Neuronal stem cell (in vitro differentiated cells): ENCODE results near the gene STARD3NL.

ENCODE experiments used
- DNase-seq: peaks from one replicate; pipeline ENCODE4 v3.0.0-alpha.2; 2013; ENCODE audit warnings: low spot score
- H2AFZ ChIP-seq: one replicate; pipeline ENCODE4 v1.6.1; 2013; ENCODE audit warnings: mild to moderate bottlenecking, low read length, inconsistent platforms
- H2AK5ac ChIP-seq: 2 replicates; pipeline ENCODE4 v1.6.1; 2013; ENCODE audit warnings: low read depth, mild to moderate bottlenecking, inconsistent platforms, low read length, moderate library complexity, mixed read lengths
- H2BK120ac ChIP-seq: 2 replicates; pipeline ENCODE4 v1.6.1; 2013; ENCODE audit warnings: low read depth, mild to moderate bottlenecking, inconsistent platforms, low read length, moderate library complexity, mixed read lengths
- H2BK12ac ChIP-seq: one replicate; pipeline ENCODE4 v1.6.1; 2013; ENCODE audit warnings: low read length, inconsistent platforms
- H2BK15ac ChIP-seq: 2 replicates; pipeline ENCODE4 v1.6.1; 2013; ENCODE audit warnings: mild to moderate bottlenecking, low read length, inconsistent platforms, mixed read lengths
- H2BK5ac ChIP-seq: one replicate; pipeline ENCODE4 v1.6.1; 2013; ENCODE audit warnings: inconsistent platforms, mild to moderate bottlenecking, low read length, moderate library complexity
- H3K14ac ChIP-seq: one replicate; pipeline ENCODE4 v1.6.1; 2013; ENCODE audit warnings: low read length, inconsistent platforms
- H3K18ac ChIP-seq: 2 replicates; pipeline ENCODE4 v1.6.1; 2013; ENCODE audit warnings: low read length, inconsistent platforms
- H3K23ac ChIP-seq: 2 replicates; pipeline ENCODE4 v1.6.1; 2013; ENCODE audit warnings: low read depth, mild to moderate bottlenecking, mixed read lengths, low read length, inconsistent platforms; ENCODE audit not compliant: poor library complexity
- H3K27ac ChIP-seq: replicated peaks from 3 replicates; pipeline ENCODE4 v1.5.1; 2013; ENCODE audit warnings: low read length, inconsistent platforms
- H3K27me3 ChIP-seq, 3 experiments: 2 replicates each; pipeline ENCODE4 v1.6.1; 2013; ENCODE audit warnings: low read length in 3 of 3, mild to moderate bottlenecking in 2 of 3, inconsistent platforms in 1 of 3, low read depth in 1 of 3, mixed read lengths in 1 of 3, moderate library complexity in 1 of 3; ENCODE audit not compliant: control insufficient read depth in 3 of 3, insufficient read depth in 3 of 3
- H3K36me3 ChIP-seq, 2 donors: replicated peaks in 1 of 2; 2 replicates each; pipeline ENCODE4 v1.6.1; 2013; ENCODE audit warnings: low read length in 2 of 2; ENCODE audit not compliant: control insufficient read depth in 2 of 2, insufficient read depth in 2 of 2
- H3K4ac ChIP-seq: 2 replicates; pipeline ENCODE4 v1.6.1; 2013; ENCODE audit warnings: inconsistent platforms, mild to moderate bottlenecking, low read length, moderate library complexity
- H3K4me1 ChIP-seq, 2 donors: 1 replicate in 1 of 2; 2 replicates in 1 of 2; pipeline ENCODE4 v1.6.1; 2013; ENCODE audit warnings: low read length in 2 of 2, low read depth in 1 of 2; ENCODE audit not compliant: control insufficient read depth in 2 of 2, insufficient read depth in 1 of 2
- H3K4me2 ChIP-seq: one replicate; pipeline ENCODE4 v1.6.1; 2013; ENCODE audit warnings: mild to moderate bottlenecking, low read length, inconsistent platforms; ENCODE audit not compliant: insufficient read depth, poor library complexity, severe bottlenecking
- H3K4me3 ChIP-seq, 2 donors: 2 replicates each; pipeline ENCODE4 v1.5.1; 2013; ENCODE audit warnings: low read length in 2 of 2, mild to moderate bottlenecking in 2 of 2, inconsistent platforms in 1 of 2, moderate library complexity in 1 of 2
- H3K79me1 ChIP-seq: one replicate; pipeline ENCODE4 v1.6.1; 2013; ENCODE audit warnings: low read depth, mild to moderate bottlenecking, inconsistent platforms, low read length, moderate library complexity
- H3K9ac ChIP-seq: one replicate; pipeline ENCODE4 v1.6.1; 2013; ENCODE audit warnings: mild to moderate bottlenecking, low read depth, low read length, inconsistent platforms; ENCODE audit not compliant: poor library complexity
- H3K9me3 ChIP-seq, 2 donors: replicated peaks in 1 of 2; 2 replicates each; pipeline versions ENCODE3 to v1.6.1; 2013; ENCODE audit warnings: low read length in 2 of 2, mild to moderate bottlenecking in 2 of 2, inconsistent platforms in 1 of 2, low read depth in 1 of 2, mixed read lengths in 1 of 2, moderate library complexity in 1 of 2; ENCODE audit not compliant: control insufficient read depth in 2 of 2, insufficient read depth in 1 of 2
- H4K8ac ChIP-seq: one replicate; pipeline ENCODE4 v1.6.1; 2013; ENCODE audit warnings: low read depth, mild to moderate bottlenecking, inconsistent platforms, low read length, moderate library complexity
- H4K91ac ChIP-seq: one replicate; pipeline ENCODE4 v1.6.1; 2013; ENCODE audit warnings: low read length, low read depth, mild to moderate bottlenecking, inconsistent platforms; ENCODE audit not compliant: poor library complexity
- WGBS, 2 donors: extraction: QIAGEN DNeasy Blood & Tissue Kit; methylation state at CpG; one replicate each; pipeline ENCODE4 v1.1.7; 2013; ENCODE audit warnings: missing lambda C conversion rate in 2 of 2, mixed read lengths in 1 of 2; ENCODE audit not compliant: insufficient read length in 2 of 2, insufficient replicate concordance in 1 of 2; ENCODE audit errors: extremely low coverage in 2 of 2; 5-methylcytosine and 5-hydroxymethylcytosine counted together

Gene STARD3NL

DNA sequence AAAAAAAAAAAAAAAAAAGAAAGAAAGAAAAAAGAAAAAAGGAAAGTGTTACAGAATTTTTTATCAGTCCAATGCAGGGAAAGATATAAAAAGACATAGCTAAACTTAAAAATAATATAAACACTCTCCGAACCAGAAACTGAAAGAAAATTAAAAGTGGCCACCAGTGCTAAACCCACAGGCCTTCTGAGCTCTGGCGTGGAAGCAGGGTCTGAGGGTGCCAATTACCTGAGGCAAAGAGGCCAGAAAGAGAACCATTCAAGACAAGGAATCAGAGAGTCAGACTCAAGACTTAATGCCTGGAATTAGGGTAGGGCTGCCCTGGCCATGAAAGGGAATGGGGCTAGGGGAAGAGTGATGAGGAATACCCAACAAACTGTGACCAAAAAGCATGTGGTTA, 36.9 kb upstream of the STARD3NL start:
- no peak overlapping the region for H3K27ac ChIP-seq
- H3K27me3 ChIP-seq, result no peaks in the 10 kb centered on the region
- no peaks in the 10 kb centered on the region for H3K36me3 ChIP-seq
- H3K4me1 ChIP-seq, result no peaks in the 10 kb centered on the region
- H2AFZ ChIP-seq, result no peak overlapping the region
- no peaks in the 10 kb centered on the region for H3K9me3 ChIP-seq
- H2BK15ac ChIP-seq, result no peak overlapping the region
- H4K91ac ChIP-seq, result no peak overlapping the region
- H2BK5ac ChIP-seq, result no peak overlapping the region
- WGBS, 2 donors, result no CpG with 5 or more reads among the region's 2 CpGs
- H4K8ac ChIP-seq, result no peak overlapping the region
- H3K9ac ChIP-seq, result no peak overlapping the region
- H2BK120ac ChIP-seq, result no peak overlapping the region
- H2AK5ac ChIP-seq, result no peak overlapping the region
- H3K4ac ChIP-seq, result no peak overlapping the region
- no peak overlapping the region for H3K23ac ChIP-seq
- H3K4me2 ChIP-seq, result no peak overlapping the region
- no peak overlapping the region for H2BK12ac ChIP-seq
- H3K18ac ChIP-seq, result no peak overlapping the region
- no peaks in the 10 kb centered on the region for H3K79me1 ChIP-seq
- H3K14ac ChIP-seq, result no peak overlapping the region
- DNase-seq, result no peak
- no peak overlapping the region for H3K4me3 ChIP-seq

DNA sequence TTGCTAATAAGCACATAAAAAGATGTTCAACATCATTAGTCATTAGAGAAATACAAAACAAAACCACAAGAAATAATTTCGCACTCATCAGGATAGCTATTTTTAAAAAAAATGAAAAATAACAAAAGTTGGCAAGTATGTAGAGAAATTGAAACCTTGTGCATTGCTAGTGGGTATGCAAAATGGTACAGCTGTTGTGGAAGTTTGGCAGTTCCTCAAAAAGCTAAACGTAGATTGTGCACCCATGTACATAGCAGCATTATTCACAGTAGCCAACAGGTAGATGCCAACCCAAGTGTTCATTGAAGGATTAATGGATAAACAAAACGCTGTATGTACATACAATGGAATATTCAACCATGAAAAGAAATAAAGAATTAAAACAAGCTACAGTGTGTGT, 35.3 kb upstream of the STARD3NL start:
- Histone ChIP-seq H3K18ac (no peak overlapping the region), H2AFZ (no peak overlapping the region), H2BK5ac (no peak overlapping the region), H2AK5ac (no peak overlapping the region), H3K9me3 (no peaks in the 10 kb centered on the region), H2BK120ac (no peak overlapping the region), H3K4me3 (no peak overlapping the region), H4K91ac (no peak overlapping the region), H3K27ac (no peak overlapping the region), H2BK15ac (no peak overlapping the region), H2BK12ac (no peak overlapping the region), H3K4me2 (no peak overlapping the region), H4K8ac (no peak overlapping the region), H3K36me3 (no peaks in the 10 kb centered on the region), H3K79me1 (no peaks in the 10 kb centered on the region), H3K9ac (no peak overlapping the region), H3K14ac (no peak overlapping the region), H3K23ac (no peak overlapping the region), H3K4me1 (no peaks in the 10 kb centered on the region), H3K4ac (no peak overlapping the region), H3K27me3 (no peaks in the 10 kb centered on the region)
- no CpG with 5 or more reads among the region's 3 CpGs for WGBS, 2 donors
- DNase-seq, result no peak

DNA sequence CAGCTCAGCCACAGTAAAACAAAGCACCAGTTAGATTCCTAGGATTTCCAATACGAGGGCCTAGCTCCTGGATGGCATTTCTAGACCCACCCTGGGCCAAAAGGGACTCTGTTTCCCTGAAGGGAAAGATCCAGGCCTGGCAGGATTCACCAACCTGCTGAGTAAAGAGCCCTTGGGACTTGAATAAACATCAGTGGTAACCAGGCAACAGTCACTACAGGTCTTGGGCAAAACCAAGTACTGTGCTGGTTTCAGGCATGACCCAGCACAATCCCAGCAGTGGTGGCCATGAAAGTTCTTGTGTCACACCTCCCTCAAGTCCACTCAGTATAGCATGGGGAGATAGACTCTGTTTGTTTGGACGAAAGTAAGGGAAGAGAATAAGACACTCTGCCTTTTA, 31.0 kb upstream of the STARD3NL start:
- WGBS, 2 donors, result no CpG with 5 or more reads among the region's 2 CpGs
- H3K9me3 ChIP-seq, result peaks cover 0 to 3% of the 10 kb centered on the region in 2 donors
- no peak overlapping the region for H3K4me2 ChIP-seq
- no peak overlapping the region for H3K4me3 ChIP-seq
- no peaks in the 10 kb centered on the region for H3K79me1 ChIP-seq
- no peak overlapping the region for H2BK12ac ChIP-seq
- H3K27me3 ChIP-seq, result no peaks in the 10 kb centered on the region
- no peak overlapping the region for H2BK15ac ChIP-seq
- H2BK120ac ChIP-seq, result no peak overlapping the region
- H2AK5ac ChIP-seq, result no peak overlapping the region
- no peak overlapping the region for H2BK5ac ChIP-seq
- H2AFZ ChIP-seq, result no peak overlapping the region
- no peak overlapping the region for H4K8ac ChIP-seq
- H3K27ac ChIP-seq, result no peak overlapping the region
- no peak overlapping the region for H4K91ac ChIP-seq
- no peaks in the 10 kb centered on the region for H3K36me3 ChIP-seq
- H3K4me1 ChIP-seq, result no peaks in the 10 kb centered on the region
- no peak overlapping the region for H3K4ac ChIP-seq
- H3K14ac ChIP-seq, result no peak overlapping the region
- no peak for DNase-seq
- no peak overlapping the region for H3K9ac ChIP-seq
- H3K23ac ChIP-seq, result no peak overlapping the region
- H3K18ac ChIP-seq, result no peak overlapping the region

DNA sequence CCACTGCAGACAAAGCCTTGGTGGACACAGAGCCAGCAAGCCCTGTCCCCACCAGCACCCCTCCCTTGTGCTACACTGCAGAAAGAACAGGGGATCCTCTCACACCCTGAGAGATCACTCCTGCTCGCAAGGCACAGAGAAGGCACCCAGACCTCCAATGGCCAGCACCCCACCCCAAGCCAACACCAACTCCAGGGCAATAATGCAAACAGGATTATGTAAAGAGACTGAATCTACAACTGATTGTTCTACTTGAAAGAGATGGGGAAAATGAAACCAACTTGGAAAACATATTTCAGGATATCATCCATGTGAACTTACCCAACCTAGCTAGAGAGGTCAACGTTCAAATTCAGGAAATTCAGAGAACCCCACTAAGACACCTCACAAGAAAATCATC, 26.5 kb upstream of the STARD3NL start:
- Histone ChIP-seq H3K4me2 (no peak overlapping the region), H2AFZ (no peak overlapping the region), H3K4me3 (no peak overlapping the region), H3K27me3 (no peaks in the 10 kb centered on the region), H3K27ac (no peak overlapping the region), H3K14ac (no peak overlapping the region), H3K9ac (no peak overlapping the region), H2AK5ac (no peak overlapping the region), H2BK12ac (no peak overlapping the region), H2BK120ac (no peak overlapping the region), H3K18ac (peak overlapping the region; percentile 15), H3K79me1 (no peaks in the 10 kb centered on the region), H3K36me3 (no peaks in the 10 kb centered on the region), H2BK5ac (no peak overlapping the region), H3K23ac (no peak overlapping the region), H3K4me1 (no peaks in the 10 kb centered on the region), H4K8ac (no peak overlapping the region), H4K91ac (no peak overlapping the region), H2BK15ac (no peak overlapping the region), H3K9me3 (peaks cover 0 to 3% of the 10 kb centered on the region in 2 donors), H3K4ac (no peak overlapping the region)
- no CpG with 5 or more reads among the region's 2 CpGs for WGBS, 2 donors
- DNase-seq, result no peak
